Transverse colon (tissue), 4 donors: Measurements from ENCODE around the gene MRPL14. TPM values are rescaled to one million over a fixed set of nuclear protein-coding genes. Genes with fewer than 3 reads are reported as not detected.

ENCODE experiments used
- DNase-seq: peaks from one replicate; pipeline ENCODE4 v3.0.0-alpha.2; 2019
- H3K27ac ChIP-seq, 4 donors: fragments of 200-600 bp; sonication (generic); 2 replicates each; pipeline ENCODE4 v1.5.1; 2016 to 2018; ENCODE audit warnings: inconsistent platforms in 4 of 4
- H3K27me3 ChIP-seq: fragments of 200-600 bp; sonication (generic); 2 replicates; pipeline ENCODE4 v1.5.1; 2017; ENCODE audit warnings: inconsistent platforms
- H3K36me3 ChIP-seq, 4 donors: fragments of 200-600 bp; sonication (generic); 2 replicates each; pipeline ENCODE4 v1.5.1; 2017 to 2019; ENCODE audit warnings: inconsistent platforms in 4 of 4
- H3K4me1 ChIP-seq, 4 donors: fragments of 200-600 bp; sonication (generic); 2 replicates each; pipeline ENCODE4 v1.5.1; 2017 to 2020; ENCODE audit warnings: inconsistent platforms in 4 of 4
- H3K4me3 ChIP-seq, 4 donors: fragments of 200-600 bp; sonication (generic); 1 replicate in 1 of 4; 2 replicates in 3 of 4; pipeline versions ENCODE4 v1.5.1 to v1.6.1; 2017 to 2019; ENCODE audit warnings: inconsistent platforms in 4 of 4
- H3K9me3 ChIP-seq, 2 donors: fragments of 200-600 bp; sonication (generic); 2 replicates each; pipeline ENCODE4 v1.5.1; 2017 to 2019; ENCODE audit warnings: inconsistent platforms in 2 of 2
- EP300 ChIP-seq: sonication (generic); formaldehyde crosslinking; IDR thresholded peaks from one replicate; pipeline ENCODE4 v1.6.1; 2017; ENCODE audit warnings: antibody characterized with exemption, low read depth
- POLR2A ChIP-seq: fragments of 450-650 bp; IDR thresholded peaks from one replicate; pipeline ENCODE4 v1.6.1; 2016; ENCODE audit warnings: antibody characterized with exemption, mild to moderate bottlenecking, moderate library complexity
- POLR2AphosphoS5 ChIP-seq, 3 donors: sonication (generic); formaldehyde crosslinking; IDR thresholded peaks; one replicate each; pipeline ENCODE4 v1.6.1; 2016; ENCODE audit warnings: antibody characterized with exemption in 3 of 3
- WGBS, 2 donors: methylation state at CpG; one replicate each; pipeline ENCODE4 v1.1.5; 2018; ENCODE audit warnings: low coverage in 1 of 2; 5-methylcytosine and 5-hydroxymethylcytosine counted together
- in situ Hi-C, 4 donors: fragments of 200-750 bp; cut with MboI; loops; one replicate each; pipeline versions ENCODE4 v1.15.0 to v1.15.1; 2017; ENCODE audit warnings: low sequenced_read_pairs in 3 of 4, low pct_ligation_motif_present in 1 of 4, low pct_unique_long_range_greater_than_20kb in 1 of 4
- intact Hi-C: fragments of 100-400 bp; cut with DNase I; formaldehyde crosslinking; loops from one replicate; pipeline ENCODE4 v1.15.1; 2023; ENCODE audit warnings: low total_unique reads
- total RNA-seq, 4 donors: library from RNA; depleted of rRNA; stranded (reverse); fragments of >200 nt; gene quantifications; one replicate each; pipeline ENCODE4 v1.1.0, GENCODE V29; 2016
- TF ChIP-seq, protein P1 (sequence below), 5 experiments: fragments of 200-600 bp in 3 of 5; fragments of 450-650 bp in 2 of 5; sonication (generic) in 3 of 5; IDR thresholded peaks; 1 replicate in 2 of 5; 2 replicates in 3 of 5; pipeline ENCODE4 v1.5.1; 2016 to 2017; ENCODE audit warnings: antibody characterized with exemption in 5 of 5, inconsistent platforms in 3 of 5, mild to moderate bottlenecking in 2 of 5, moderate library complexity in 1 of 5

The MRPL14 gene
- total RNA-seq, 4 donors from 2014 or later: 15.5 to 54.6 (median 45.9) TPM

GRCh38 chr6:44090465-44090864 lies 36.8 kb downstream of the MRPL14 start:
- Histone ChIP-seq H3K27ac (no peak overlapping the region), H3K4me3 (no peak overlapping the region), H3K9me3 (no peaks in the 10 kb centered on the region), H3K36me3 (no peaks in the 10 kb centered on the region), H3K27me3 (no peaks in the 10 kb centered on the region), H3K4me1 (peaks cover 0 to 15% (median 9%) of the 10 kb centered on the region in 4 donors)
- no peak for DNase-seq
- intact Hi-C loops: no loop called here
- TF ChIP-seq, protein P1, sequence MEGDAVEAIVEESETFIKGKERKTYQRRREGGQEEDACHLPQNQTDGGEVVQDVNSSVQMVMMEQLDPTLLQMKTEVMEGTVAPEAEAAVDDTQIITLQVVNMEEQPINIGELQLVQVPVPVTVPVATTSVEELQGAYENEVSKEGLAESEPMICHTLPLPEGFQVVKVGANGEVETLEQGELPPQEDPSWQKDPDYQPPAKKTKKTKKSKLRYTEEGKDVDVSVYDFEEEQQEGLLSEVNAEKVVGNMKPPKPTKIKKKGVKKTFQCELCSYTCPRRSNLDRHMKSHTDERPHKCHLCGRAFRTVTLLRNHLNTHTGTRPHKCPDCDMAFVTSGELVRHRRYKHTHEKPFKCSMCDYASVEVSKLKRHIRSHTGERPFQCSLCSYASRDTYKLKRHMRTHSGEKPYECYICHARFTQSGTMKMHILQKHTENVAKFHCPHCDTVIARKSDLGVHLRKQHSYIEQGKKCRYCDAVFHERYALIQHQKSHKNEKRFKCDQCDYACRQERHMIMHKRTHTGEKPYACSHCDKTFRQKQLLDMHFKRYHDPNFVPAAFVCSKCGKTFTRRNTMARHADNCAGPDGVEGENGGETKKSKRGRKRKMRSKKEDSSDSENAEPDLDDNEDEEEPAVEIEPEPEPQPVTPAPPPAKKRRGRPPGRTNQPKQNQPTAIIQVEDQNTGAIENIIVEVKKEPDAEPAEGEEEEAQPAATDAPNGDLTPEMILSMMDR (IDR thresholded peaks at IDR 0.05): no peak
- TF ChIP-seq POLR2A (no peak), POLR2AphosphoS5 (IDR thresholded peaks at IDR 0.05) (no peak), EP300 (no peak)
- in situ Hi-C loops: loop anchor here in 3 of 4 donors (25.0 kb wide), 2 partner anchors 428 to 478 kb away; no protein-coding TSS in a partner anchor
- WGBS, 2 donors: 87% methylated on average over 5 of the region's 5 CpGs; no CpG with 5 or more reads in 1 of the 2 donors

DNA sequence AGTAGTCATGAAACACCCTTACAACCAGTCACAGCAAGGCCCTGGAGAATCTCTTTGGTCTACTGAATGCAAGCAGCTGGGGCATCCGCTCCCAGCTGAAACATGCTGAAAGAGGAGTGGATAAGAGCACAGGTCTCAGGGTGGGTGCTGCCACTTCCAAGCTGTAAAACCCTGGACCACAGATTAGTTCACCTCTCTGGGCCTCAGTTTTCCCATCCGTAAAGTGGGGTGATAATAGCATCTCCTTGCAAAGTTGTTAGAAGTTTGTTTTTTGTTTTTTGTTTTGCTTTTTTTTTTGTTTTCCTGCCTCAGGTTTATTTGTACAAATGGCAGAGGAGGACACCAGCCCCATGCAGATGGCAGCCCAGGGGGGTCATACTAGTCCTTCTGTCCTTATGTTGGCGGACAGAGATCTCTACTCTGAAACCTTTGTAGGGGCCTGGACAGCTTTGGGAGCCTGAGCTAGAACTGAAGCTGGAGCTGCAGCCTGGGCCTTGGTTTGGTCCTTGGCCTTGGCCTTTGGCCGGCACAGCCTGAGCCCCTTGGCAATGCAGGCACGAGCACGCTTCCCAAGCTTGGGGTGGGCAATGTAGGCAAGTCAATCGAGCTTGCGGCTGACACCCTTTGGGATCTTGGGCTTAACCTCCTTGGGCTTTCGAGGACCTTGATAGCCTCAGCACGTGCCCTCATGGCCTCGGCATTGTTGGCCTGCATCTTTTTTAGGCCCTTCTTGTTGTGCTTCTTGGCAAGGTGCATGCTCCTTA lies 38.2 kb downstream of the MRPL14 start:
- in situ Hi-C loops (loop anchor here (10.0 to 25.0 kb wide), 4 partner anchors 324 to 477 kb away; no protein-coding TSS in a partner anchor), intact Hi-C loops (no loop called here)
- WGBS, 2 donors: 98% methylated on average over 8 of the region's 11 CpGs; no CpG with 5 or more reads in 1 of the 2 donors
- no peak overlapping the region for H3K4me3 ChIP-seq
- H3K4me1 ChIP-seq: peaks cover 0 to 2% (median 0%) of the 10 kb centered on the region in 4 donors
- DNase-seq: no peak
- H3K36me3 ChIP-seq: no peaks in the 10 kb centered on the region
- no peaks in the 10 kb centered on the region for H3K9me3 ChIP-seq
- H3K27ac ChIP-seq: no peak overlapping the region
- no peaks in the 10 kb centered on the region for H3K27me3 ChIP-seq
- TF ChIP-seq, protein P1 (IDR thresholded peaks at IDR 0.05): no peak
- TF ChIP-seq POLR2AphosphoS5 (IDR thresholded peaks at IDR 0.05) (no peak), POLR2A (no peak), EP300 (no peak)

DNA sequence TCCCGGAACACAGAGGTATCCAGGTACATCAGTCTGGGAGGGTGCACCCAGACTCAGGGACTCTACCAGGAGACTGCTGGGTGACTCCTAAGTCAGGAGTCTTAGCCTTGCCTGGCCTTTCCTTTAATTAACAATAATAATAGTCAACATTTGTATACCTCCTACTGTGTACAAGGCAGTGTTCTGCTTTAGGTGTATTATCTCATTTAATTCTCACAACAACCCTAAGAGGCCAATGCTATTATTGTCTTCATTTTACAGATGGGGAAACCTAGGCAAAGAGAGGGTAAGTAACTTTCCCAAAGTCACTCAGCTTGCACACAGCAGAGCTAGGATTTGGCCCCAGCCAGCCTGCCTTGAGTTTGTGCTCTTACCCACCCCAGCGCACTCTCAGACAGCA lies 39.6 kb downstream of the MRPL14 start:
- DNase-seq: no peak
- no peaks in the 10 kb centered on the region for H3K27me3 ChIP-seq
- H3K4me3 ChIP-seq: no peak overlapping the region
- H3K4me1 ChIP-seq: no peaks in the 10 kb centered on the region
- 97 to 100% methylated on average over 1 to 2 of the region's 2 CpGs for WGBS, 2 donors
- no peak overlapping the region for H3K27ac ChIP-seq
- in situ Hi-C loops (loop anchor here (10.0 to 25.0 kb wide), 4 partner anchors 323 to 475 kb away; no protein-coding TSS in a partner anchor), intact Hi-C loops (no loop called here)
- TF ChIP-seq EP300: no peak
- H3K36me3 ChIP-seq: no peaks in the 10 kb centered on the region
- H3K9me3 ChIP-seq: no peaks in the 10 kb centered on the region

DNA sequence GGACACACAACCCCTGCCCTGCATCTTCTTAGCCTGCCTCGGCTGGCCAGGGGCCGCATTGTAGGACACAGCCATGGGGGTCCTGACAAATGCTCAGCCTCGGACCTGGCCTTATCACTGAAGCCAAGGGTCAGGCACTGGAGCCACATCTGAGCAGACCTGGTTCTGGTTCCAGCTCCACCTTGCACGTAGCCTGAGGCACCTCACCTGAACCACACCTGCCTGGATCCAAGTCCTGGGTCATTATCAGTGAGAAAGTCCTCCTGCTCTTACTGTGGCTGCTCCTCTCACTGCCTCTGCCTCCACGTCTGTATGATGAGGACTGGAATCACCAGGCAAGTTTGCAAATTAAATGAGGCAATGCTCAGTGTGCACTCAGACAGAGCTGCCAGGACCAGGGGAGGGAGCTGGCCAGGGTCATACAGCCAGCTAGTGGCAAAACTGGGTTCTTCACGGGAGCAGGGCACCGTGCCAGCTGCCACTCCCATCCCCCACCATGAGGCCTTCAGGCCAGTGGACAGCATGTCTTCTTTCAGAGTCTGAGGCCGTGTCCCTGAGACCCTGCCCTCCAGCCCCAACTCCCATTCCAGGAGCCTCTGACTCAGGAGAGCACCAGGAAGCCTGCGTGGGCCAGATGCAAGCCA lies 40.2 kb downstream of the MRPL14 start:
- no peak for DNase-seq
- 62% methylated on average over 9 of the region's 9 CpGs; no CpG with 5 or more reads in 1 of the 2 donors for WGBS, 2 donors
- Histone ChIP-seq H3K27me3 (no peaks in the 10 kb centered on the region), H3K36me3 (no peaks in the 10 kb centered on the region), H3K4me1 (no peaks in the 10 kb centered on the region), H3K27ac (no peak overlapping the region), H3K4me3 (no peak overlapping the region), H3K9me3 (no peaks in the 10 kb centered on the region)
- in situ Hi-C loops: loop anchor here (10.0 to 25.0 kb wide), 4 partner anchors 322 to 475 kb away; no protein-coding TSS in a partner anchor
- TF ChIP-seq, protein P1 (IDR thresholded peaks at IDR 0.05): no peak
- TF ChIP-seq POLR2A (no peak), POLR2AphosphoS5 (IDR thresholded peaks at IDR 0.05) (no peak), EP300 (no peak)
- intact Hi-C loops: no loop called here
